ENCODE measurements around the gene KCNJ5.

Gene KCNJ5

GRCh38 chr11:128956401-128957201 lies 65.4 kb downstream of the KCNJ5 start:
- DNase-seq (ENCODE audit: low spot score): peak; percentile 74

DNA sequence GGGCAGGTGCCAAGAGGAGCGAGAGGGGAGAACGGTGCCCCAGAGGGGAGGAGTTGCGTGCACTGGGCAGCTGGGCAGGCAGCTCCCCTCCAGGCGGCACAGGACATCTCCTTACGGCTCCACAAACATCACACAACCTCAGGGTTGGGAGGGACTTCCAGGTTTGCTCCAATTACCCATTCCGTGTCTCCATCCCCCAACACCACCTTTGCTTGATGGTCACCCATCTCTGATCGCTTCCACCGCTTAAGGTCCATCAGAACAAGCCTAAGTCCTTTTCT lies 66.0 kb downstream of the KCNJ5 start:
- no peak for DNase-seq (ENCODE audit: low spot score)

- no peak for DNase-seq (ENCODE audit: low spot score)
Observed at GRCh38 chr11:128961645-128962044, 70.5 kb downstream of the KCNJ5 start.

- no peak for DNase-seq (ENCODE audit: low spot score)
Observed at GRCh38 chr11:128962896-128963295, 71.7 kb downstream of the KCNJ5 start.

DNA sequence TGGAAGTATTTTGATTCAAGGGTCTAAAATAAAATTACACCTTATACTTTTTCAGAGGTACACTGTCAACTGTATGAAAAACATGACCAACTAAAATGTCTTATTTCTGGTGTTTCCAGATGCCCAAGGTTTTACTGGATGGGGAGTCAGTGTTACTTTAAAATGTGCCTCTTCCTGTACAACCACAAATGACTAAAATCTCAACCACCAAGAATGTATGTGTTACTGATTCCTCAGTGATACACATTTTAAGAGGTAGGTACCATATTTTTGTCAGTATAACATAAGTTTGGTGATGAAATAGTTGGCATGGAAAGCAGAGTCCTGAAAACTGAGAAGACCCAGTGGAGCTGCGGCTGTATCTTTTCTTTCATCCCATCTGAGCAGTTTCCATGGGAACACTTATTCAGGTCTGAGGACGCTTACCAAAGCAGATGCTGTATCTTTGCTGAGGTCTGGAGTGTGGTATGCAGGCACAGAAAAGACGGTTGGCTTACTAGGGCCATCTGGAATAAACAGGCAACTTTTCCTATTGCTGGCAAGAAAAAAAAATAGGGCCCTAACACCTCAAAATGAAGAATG lies 72.7 kb downstream of the KCNJ5 start:
- DNase-seq (ENCODE audit: low spot score): no peak

DNA sequence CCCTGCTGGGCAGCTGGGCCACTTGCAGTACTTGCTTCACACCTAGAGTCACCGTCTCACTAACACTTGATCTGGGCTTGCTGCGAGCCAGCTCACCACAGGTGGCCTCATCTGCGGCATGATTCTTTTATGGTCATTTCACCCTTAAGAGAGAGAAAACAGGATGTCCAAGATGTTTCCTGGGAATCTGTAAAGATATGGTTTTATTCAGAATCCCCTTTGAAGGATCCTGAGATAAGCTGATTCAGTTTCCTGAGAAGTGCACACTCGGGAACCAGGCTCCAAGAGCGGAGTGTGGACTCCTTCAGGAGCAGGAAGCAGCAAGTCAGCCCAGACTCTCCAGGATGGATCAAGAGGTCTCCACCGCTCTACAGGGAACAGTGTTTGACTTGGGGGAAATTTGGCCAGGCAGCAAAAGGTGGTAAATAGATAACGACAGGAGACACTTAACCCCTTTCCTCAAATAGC lies 73.3 kb downstream of the KCNJ5 start:
- no peak for DNase-seq (ENCODE audit: low spot score)

- no peak for DNase-seq (ENCODE audit: low spot score)
Observed at GRCh38 chr11:128965485-128965884, 74.3 kb downstream of the KCNJ5 start.

DNA sequence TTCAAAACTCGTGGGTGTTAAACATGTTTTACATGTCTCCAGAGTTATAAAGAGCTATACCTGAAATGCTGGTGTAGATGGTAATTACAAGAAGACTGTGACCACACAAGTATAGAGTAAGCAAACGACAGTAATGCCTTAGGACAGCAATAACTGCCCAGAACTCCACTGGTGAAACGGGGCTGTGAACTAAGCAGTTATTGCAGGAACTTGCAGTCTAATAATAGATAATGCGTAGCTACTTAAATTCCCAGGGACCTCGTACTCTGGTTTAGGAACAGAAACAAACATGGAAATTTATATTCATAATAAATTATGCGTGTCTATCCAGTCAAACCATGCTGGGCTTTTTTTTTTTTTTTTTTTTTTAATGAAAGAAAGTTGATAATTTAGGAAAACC lies 76.4 kb downstream of the KCNJ5 start:
- no peak for DNase-seq (ENCODE audit: low spot score)

DNA sequence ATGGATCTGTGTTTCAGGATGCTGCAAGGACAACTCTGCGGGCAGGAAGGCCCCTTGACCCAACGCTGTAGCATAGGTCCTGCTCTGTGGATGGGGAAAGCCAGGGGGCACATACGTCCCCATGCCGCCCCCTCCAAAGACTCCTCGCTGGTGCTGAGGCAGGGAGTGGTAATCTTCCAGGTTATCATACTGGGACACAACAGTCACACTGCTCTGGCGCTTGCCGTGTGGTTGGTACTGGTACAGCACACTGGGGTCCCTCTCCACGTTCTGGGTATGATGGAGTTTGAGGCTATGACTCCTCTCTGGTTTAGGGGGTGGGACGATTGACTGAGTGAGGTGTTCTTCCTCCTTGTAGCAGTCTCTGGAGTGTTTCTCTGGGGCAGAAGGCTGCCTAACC lies 77.8 kb downstream of the KCNJ5 start:
- no peak for DNase-seq (ENCODE audit: low spot score)
